K562 (cell line): ENCODE results near the gene SLC25A10. TPM values are rescaled to one million over a fixed set of nuclear protein-coding genes. Genes with fewer than 3 reads are reported as not detected.

ENCODE experiments used
- BRD4 ChIP-seq: fragments of 200-600 bp; sonication (generic); IDR thresholded peaks from 2 replicates; pipeline ENCODE4 v1.6.1; 2017; ENCODE audit warnings: inconsistent platforms
- BRD9 ChIP-seq: fragments of 450-650 bp; IDR thresholded peaks from 2 replicates; pipeline ENCODE4 v1.6.1; 2018; ENCODE audit warnings: low read depth; ENCODE audit not compliant: partially characterized antibody
- CBFB ChIP-seq: sonication (generic); formaldehyde crosslinking; IDR thresholded peaks from 2 replicates; pipeline ENCODE4 v1.4.0; 2020; ENCODE audit warnings: mild to moderate bottlenecking, missing genetic modification reagents
- CHCHD3 ChIP-seq: fragments of 250-450 bp; sonication (Bioruptor Pico); IDR thresholded peaks from 2 replicates; pipeline ENCODE4 v2.1.2; 2022; ENCODE audit warnings: mild to moderate bottlenecking
- CLOCK ChIP-seq: fragments of 250-450 bp; sonication (Bioruptor Pico); IDR thresholded peaks from 2 replicates; pipeline ENCODE4 v1.4.0; 2020; ENCODE audit warnings: mild to moderate bottlenecking, moderate library complexity, borderline replicate concordance
- ELF1 ChIP-seq: fragments of 200-800 bp; sonication (Bioruptor generic); IDR thresholded peaks from 2 replicates; pipeline ENCODE4 v1.6.1; 2016; ENCODE audit warnings: missing genetic modification characterization, missing compliant biosample characterization
- ERF ChIP-seq: fragments of 450-650 bp; formaldehyde crosslinking; IDR thresholded peaks from 2 replicates; pipeline ENCODE4 v1.4.0; 2020; ENCODE audit warnings: mild to moderate bottlenecking, mixed read lengths
- FOXK2 ChIP-seq, 2 experiments: fragments of 450-650 bp; IDR thresholded peaks in 1 of 2; conservative IDR thresholded peaks in 1 of 2; 2 replicates each; pipeline ENCODE4 v1.6.1; 2016; ENCODE audit warnings: low read depth in 2 of 2, mild to moderate bottlenecking in 1 of 2
- HCFC1 ChIP-seq: IDR thresholded peaks from 2 replicates; pipeline ENCODE4 v1.6.1; 2012; ENCODE audit warnings: low read depth, low read length, improper control_type of control experiment
- HDAC1 ChIP-seq, 2 experiments: fragments of 450-650 bp; IDR thresholded peaks; 2 replicates each; pipeline ENCODE4 v1.6.1; 2016 to 2017; ENCODE audit warnings: inconsistent platforms in 1 of 2, mild to moderate bottlenecking in 1 of 2, moderate library complexity in 1 of 2
- HMGN3 ChIP-seq: IDR thresholded peaks from 2 replicates; pipeline ENCODE4 v1.6.1; 2011; ENCODE audit warnings: borderline replicate concordance, low read depth, mild to moderate bottlenecking, mixed read lengths, low read length; ENCODE audit not compliant: insufficient read length; ENCODE audit errors: extremely low read depth
- JUNB ChIP-seq: fragments of 450-650 bp; formaldehyde crosslinking; conservative IDR thresholded peaks from 2 replicates; pipeline ENCODE4 v1.4.0; 2020; ENCODE audit warnings: mild to moderate bottlenecking
- NFE2 ChIP-seq: IDR thresholded peaks from 2 replicates; pipeline ENCODE4 v1.6.1; 2014; ENCODE audit warnings: antibody characterized with exemption, low read depth
- POLR2A ChIP-seq: fragments of 450-650 bp; conservative IDR thresholded peaks from 2 replicates; pipeline ENCODE4 v1.6.1; 2016
- POLR2H ChIP-seq: IDR thresholded peaks from 2 replicates; pipeline ENCODE4 v1.6.1; 2016; ENCODE audit warnings: missing genetic modification characterization, low read depth, mild to moderate bottlenecking, control low read depth, missing compliant biosample characterization, moderate library complexity
- RREB1 ChIP-seq: fragments of 250-450 bp; sonication (Bioruptor Pico); IDR thresholded peaks from 2 replicates; pipeline ENCODE4 v1.4.0; 2020
- STAG1 ChIP-seq: sonication (generic); formaldehyde crosslinking; IDR thresholded peaks from 2 replicates; pipeline ENCODE4 v1.5.0; 2020; ENCODE audit warnings: missing genetic modification reagents, borderline replicate concordance
- ZNF436 ChIP-seq: fragments of 250-450, 450-650 bp; sonication (Bioruptor Pico); formaldehyde crosslinking; IDR thresholded peaks from 2 replicates; pipeline ENCODE4 v1.7.0; 2020; ENCODE audit warnings: mild to moderate bottlenecking
- polyA plus RNA-seq, 8 experiments: library from polyadenylated mRNA; depleted of rRNA in 4 of 8; stranded (reverse) in 5 of 8; unstranded in 3 of 8; fragments of >200 nt; fragmentation: Nextera tagmentation in 2 of 8; fragmentation: Illumina TruSeq in 1 of 8; extraction: Ambion mirVana in 2 of 8; extraction: Trizol in 1 of 8; gene quantifications; 2 replicates each; pipeline versions ENCODE4 v1.2.1 to v1.2.3, GENCODE V29; 2011 to 2014; ENCODE audit warnings: inconsistent platforms in 1 of 8, missing spikeins in 1 of 8
- total RNA-seq, 7 experiments: library from RNA; depleted of rRNA in 6 of 7; stranded (reverse); fragments of >200 nt in 6 of 7; fragmentation: Illumina TruSeq in 2 of 7; extraction: Trizol in 2 of 7; gene quantifications; 2 replicates each; pipeline versions ENCODE4 v1.2.1 to v1.2.3, GENCODE V29; 2011 to 2021; ENCODE audit warnings: low replicate concordance in 1 of 7
- TF ChIP-seq, protein P1 (sequence below): fragments of 450-650 bp; formaldehyde crosslinking; IDR thresholded peaks from 2 replicates; pipeline ENCODE4 v1.4.0; 2020; ENCODE audit warnings: mild to moderate bottlenecking, moderate library complexity

Gene SLC25A10
- total and polyA plus RNA-seq, 9 of the 15 experiments (the other 6 are each of a cell fraction or from before 2014, with no cell fraction given): 0.10 to 85.6 (median 34.3) TPM

- TF ChIP-seq RREB1 (CRISPR knock-in tag) (no peak), HCFC1 (no peak), FOXK2 (conservative IDR thresholded peaks at IDR 0.05 in 1 of 2, IDR thresholded peaks at IDR 0.05 in 1 of 2; ENCODE audit: low read depth in 2 of 2) (no peak), STAG1 (CRISPR knock-in tag) (no peak), ELF1 (tag) (no peak), JUNB (CRISPR knock-in tag) (no peak), CBFB (CRISPR knock-in tag) (no peak), NFE2 (no peak), ZNF436 (CRISPR knock-in tag) (no peak), CLOCK (CRISPR knock-in tag) (peak; percentile 44; the same call in 1 of the 2 replicates), HMGN3 (peak; percentile 62), HDAC1 (IDR thresholded peaks at IDR 0.05) (peak in 1 of 2 experiments; percentile 10; a peak in 1 of 4 replicates), ERF (CRISPR knock-in tag) (no peak), POLR2A (no peak; the same call in 1 of the 2 replicates), POLR2H (tag) (no peak), CHCHD3 (CRISPR knock-in tag) (0 out of 2 replicates have a peak, but pooled peaks have one; percentile 60), BRD9 (peak; percentile 43), BRD4 (no peak)
- TF ChIP-seq, protein P1, sequence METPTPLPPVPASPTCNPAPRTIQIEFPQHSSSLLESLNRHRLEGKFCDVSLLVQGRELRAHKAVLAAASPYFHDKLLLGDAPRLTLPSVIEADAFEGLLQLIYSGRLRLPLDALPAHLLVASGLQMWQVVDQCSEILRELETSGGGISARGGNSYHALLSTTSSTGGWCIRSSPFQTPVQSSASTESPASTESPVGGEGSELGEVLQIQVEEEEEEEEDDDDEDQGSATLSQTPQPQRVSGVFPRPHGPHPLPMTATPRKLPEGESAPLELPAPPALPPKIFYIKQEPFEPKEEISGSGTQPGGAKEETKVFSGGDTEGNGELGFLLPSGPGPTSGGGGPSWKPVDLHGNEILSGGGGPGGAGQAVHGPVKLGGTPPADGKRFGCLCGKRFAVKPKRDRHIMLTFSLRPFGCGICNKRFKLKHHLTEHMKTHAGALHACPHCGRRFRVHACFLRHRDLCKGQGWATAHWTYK (CRISPR knock-in tag): peak; percentile 94
These were observed 46.6 kb upstream of the SLC25A10 start (continued) for GRCh38 chr17:81665205-81666091.
